A549 treated with AZD9567 at 1 μM for 4 hours (cell line): ENCODE measurements around the gene UPK2. TPM values are rescaled to one million over a fixed set of nuclear protein-coding genes. Genes with fewer than 3 reads are reported as not detected.

Experiments
- total RNA-seq: library from RNA; stranded (reverse); fragments of 200-300 nt; extraction: Qiagen RNA extraction; gene quantifications from 5 replicates; pipeline ENCODE4 v1.2.3, GENCODE V29; 2022; ENCODE audit not compliant: insufficient read depth

The UPK2 gene
- 0.88 to 1.1 TPM (median 1.1 TPM) in 4 of 5 replicates, not detected in the other for total RNA-seq

GRCh38 chr11:118956094-118956846, at the start of gene UPK2:
Gene UPK2 (plus strand): TSS chr11:118956298. CDS start chr11:118956351, 53 bp downstream.

GRCh38 chr11:118971646-118972045, 15.5 kb downstream of the UPK2 start, which contains the start of gene FOXR1:
Gene FOXR1 (plus strand): TSS chr11:118971761. CDS start chr11:118971932, 171 bp downstream.

GRCh38 chr11:118997627-118998387, 41.7 kb downstream of the UPK2 start, which contains the start of gene CENATAC:
Gene CENATAC (plus strand): TSS chr11:118998138. CDS start chr11:118998198, 60 bp downstream.

Other genes starting within 250 kb of the UPK2 start
- 20.8 to 44.9 TPM (median 21.4 TPM) in 5 replicates for gene DDX6, start 165.1 kb upstream of the UPK2 start, total RNA-seq
- 0.13 to 0.38 TPM (median 0.23 TPM) in 4 of 5 replicates, not detected in the other for gene CXCR5, start 72.4 kb upstream of the UPK2 start, total RNA-seq
- 145 to 208 TPM (median 198 TPM) in 5 replicates for gene BCL9L, start 30.4 kb upstream of the UPK2 start, total RNA-seq
- gene FOXR1, start 15.5 kb downstream of the UPK2 start, total RNA-seq, result not detected in 5 replicates
- gene CENATAC, start 41.8 kb downstream of the UPK2 start, total RNA-seq, result 6.9 to 17.3 TPM (median 11.7 TPM) in 5 replicates
- 736 to 844 TPM (median 814 TPM) in 5 replicates for gene RPS25, start 62.0 kb downstream of the UPK2 start, total RNA-seq
- gene TRAPPC4, start 62.5 kb downstream of the UPK2 start, total RNA-seq, result 40.5 to 69.1 TPM (median 67.9 TPM) in 5 replicates
- 11.4 to 15.4 TPM (median 11.6 TPM) in 5 replicates for gene SLC37A4, start 74.6 kb downstream of the UPK2 start, total RNA-seq
- gene HYOU1, start 100.9 kb downstream of the UPK2 start, total RNA-seq, result 32.2 to 51.1 TPM (median 49.6 TPM) in 5 replicates
- 10.3 to 12.9 TPM (median 11.5 TPM) in 5 replicates for gene VPS11, start 111.5 kb downstream of the UPK2 start, total RNA-seq
- 47.1 to 88.1 TPM (median 50.1 TPM) in 5 replicates for gene HMBS, start 128.6 kb downstream of the UPK2 start, total RNA-seq
- 37.0 to 59.2 TPM (median 41.2 TPM) in 5 replicates for gene DPAGT1, start 145.6 kb downstream of the UPK2 start, total RNA-seq
- 6.0 to 9.1 TPM (median 7.1 TPM) in 5 replicates for gene C2CD2L, start 151.0 kb downstream of the UPK2 start, total RNA-seq
- 8.9 to 11.4 TPM (median 10.7 TPM) in 5 replicates for gene HINFP, start 165.3 kb downstream of the UPK2 start, total RNA-seq
- 0.26 to 0.41 TPM (median 0.28 TPM) in 4 of 5 replicates, not detected in the other for gene ABCG4, start 192.8 kb downstream of the UPK2 start, total RNA-seq
- 5.7 to 12.2 TPM (median 10.1 TPM) in 5 replicates for gene NLRX1, start 212.4 kb downstream of the UPK2 start, total RNA-seq
- 0.07 to 0.21 TPM (median 0.10 TPM) in 4 of 5 replicates, not detected in the other for gene NHERF4, start 229.2 kb downstream of the UPK2 start, total RNA-seq